Activated CD8-positive, alpha-beta memory T cell treated with anti-CD3 and anti-CD28 coated beads, Interleukin-2, amount 50 U/mL, for 1 hour (primary cell): ENCODE results near the gene SIGLEC7.

Experiments
- DNase-seq: peaks from one replicate; pipeline ENCODE4 v3.0.0-alpha.2; 2020; ENCODE audit errors: extremely low read depth

The SIGLEC7 gene

GRCh38 chr19:51142119-51142518, at the start of gene SIGLEC7:
Gene SIGLEC7, plus strand, starts transcription at chr19:51142301. Its CDS starts 69 bp downstream, at chr19:51142370.
- no peak for DNase-seq

GRCh38 chr19:51093101-51093500, 49.0 kb upstream of the SIGLEC7 start:
- no peak for DNase-seq

- no peak for DNase-seq
Observed at GRCh38 chr19:51093510-51094345, 48.4 kb upstream of the SIGLEC7 start.

GRCh38 chr19:51094696-51095279, 47.3 kb upstream of the SIGLEC7 start:
- no peak for DNase-seq

- no peak for DNase-seq
Observed at GRCh38 chr19:51096473-51097165, 45.5 kb upstream of the SIGLEC7 start.

GRCh38 chr19:51097166-51097738, 44.8 kb upstream of the SIGLEC7 start:
- peak; percentile 54 for DNase-seq

GRCh38 chr19:51097796-51098195, 44.3 kb upstream of the SIGLEC7 start:
- DNase-seq: no peak

GRCh38 chr19:51098365-51099046, 43.6 kb upstream of the SIGLEC7 start:
- no peak for DNase-seq

GRCh38 chr19:51099047-51099382, 43.1 kb upstream of the SIGLEC7 start:
- no peak for DNase-seq

- no peak for DNase-seq
Observed at GRCh38 chr19:51100601-51101000, 41.5 kb upstream of the SIGLEC7 start.

GRCh38 chr19:51101171-51101865, 40.8 kb upstream of the SIGLEC7 start:
- DNase-seq: no peak

- DNase-seq: no peak
Observed at GRCh38 chr19:51102991-51103390, 39.1 kb upstream of the SIGLEC7 start.

GRCh38 chr19:51103926-51104341, 38.2 kb upstream of the SIGLEC7 start:
- no peak for DNase-seq

GRCh38 chr19:51107406-51108065, 34.6 kb upstream of the SIGLEC7 start:
- no peak for DNase-seq

GRCh38 chr19:51108066-51108804, 33.9 kb upstream of the SIGLEC7 start, which contains the start of gene CTU1:
Gene CTU1, minus strand, starts transcription at chr19:51108409. Its CDS starts 3,840 bp downstream, at chr19:51104569.
- DNase-seq: peak; percentile 93

GRCh38 chr19:51108805-51109146, 33.3 kb upstream of the SIGLEC7 start:
- DNase-seq: no peak

- no peak for DNase-seq
Observed at GRCh38 chr19:51110666-51110971, 31.5 kb upstream of the SIGLEC7 start.

GRCh38 chr19:51111606-51112005, 30.5 kb upstream of the SIGLEC7 start:
- no peak for DNase-seq

GRCh38 chr19:51114087-51114729, 27.9 kb upstream of the SIGLEC7 start:
- no peak for DNase-seq
